ENCODE measurements around the gene BRAF.

- TF ChIP-seq GABPA (IDR thresholded peaks at IDR 0.05; ENCODE audit: borderline replicate concordance, insufficient read depth, low read length) = no peak
- TF ChIP-seq POLR2A (IDR thresholded peaks at IDR 0.05; ENCODE audit: control extremely low read depth in 1 of 2, low read depth in 2 of 2, low read length in 2 of 2) = no peak
- no peak for TF ChIP-seq E2F6 (IDR thresholded peaks at IDR 0.05)
- TF ChIP-seq CTCF (IDR thresholded peaks at IDR 0.05; ENCODE audit: control extremely low read depth in 1 of 3, insufficient read depth in 1 of 3, low read depth in 1 of 3, low read length in 3 of 3) = no peak
These were observed 96.0 kb downstream of the BRAF start for GRCh38 chr7:140828741-140829140.
